GM12874 (cell line): ENCODE results near the gene ETF1.

Experiments
- TF ChIP-seq, protein P1 (sequence below): IDR thresholded peaks from 2 replicates; pipeline ENCODE4 v1.5.1; 2011; ENCODE audit warnings: low read depth, mild to moderate bottlenecking, control low read depth, low read length, moderate library complexity; ENCODE audit not compliant: insufficient read depth

Gene ETF1

DNA sequence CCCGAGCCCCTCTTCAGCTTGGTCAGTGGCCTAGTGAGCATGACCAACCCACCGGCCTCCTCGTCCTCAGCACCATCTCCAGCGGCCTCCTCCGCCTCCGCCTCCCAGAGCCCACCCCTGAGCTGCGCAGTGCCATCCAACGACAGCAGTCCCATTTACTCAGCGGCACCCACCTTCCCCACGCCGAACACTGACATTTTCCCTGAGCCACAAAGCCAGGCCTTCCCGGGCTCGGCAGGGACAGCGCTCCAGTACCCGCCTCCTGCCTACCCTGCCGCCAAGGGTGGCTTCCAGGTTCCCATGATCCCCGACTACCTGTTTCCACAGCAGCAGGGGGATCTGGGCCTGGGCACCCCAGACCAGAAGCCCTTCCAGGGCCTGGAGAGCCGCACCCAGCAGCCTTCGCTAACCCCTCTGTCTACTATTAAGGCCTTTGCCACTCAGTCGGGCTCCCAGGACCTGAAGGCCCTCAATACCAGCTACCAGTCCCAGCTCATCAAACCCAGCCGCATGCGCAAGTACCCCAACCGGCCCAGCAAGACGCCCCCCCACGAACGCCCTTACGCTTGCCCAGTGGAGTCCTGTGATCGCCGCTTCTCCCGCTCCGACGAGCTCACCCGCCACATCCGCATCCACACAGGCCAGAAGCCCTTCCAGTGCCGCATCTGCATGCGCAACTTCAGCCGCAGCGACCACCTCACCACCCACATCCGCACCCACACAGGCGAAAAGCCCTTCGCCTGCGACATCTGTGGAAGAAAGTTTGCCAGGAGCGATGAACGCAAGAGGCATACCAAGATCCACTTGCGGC lies 75.9 kb downstream of the ETF1 start:
- TF ChIP-seq, protein P1, sequence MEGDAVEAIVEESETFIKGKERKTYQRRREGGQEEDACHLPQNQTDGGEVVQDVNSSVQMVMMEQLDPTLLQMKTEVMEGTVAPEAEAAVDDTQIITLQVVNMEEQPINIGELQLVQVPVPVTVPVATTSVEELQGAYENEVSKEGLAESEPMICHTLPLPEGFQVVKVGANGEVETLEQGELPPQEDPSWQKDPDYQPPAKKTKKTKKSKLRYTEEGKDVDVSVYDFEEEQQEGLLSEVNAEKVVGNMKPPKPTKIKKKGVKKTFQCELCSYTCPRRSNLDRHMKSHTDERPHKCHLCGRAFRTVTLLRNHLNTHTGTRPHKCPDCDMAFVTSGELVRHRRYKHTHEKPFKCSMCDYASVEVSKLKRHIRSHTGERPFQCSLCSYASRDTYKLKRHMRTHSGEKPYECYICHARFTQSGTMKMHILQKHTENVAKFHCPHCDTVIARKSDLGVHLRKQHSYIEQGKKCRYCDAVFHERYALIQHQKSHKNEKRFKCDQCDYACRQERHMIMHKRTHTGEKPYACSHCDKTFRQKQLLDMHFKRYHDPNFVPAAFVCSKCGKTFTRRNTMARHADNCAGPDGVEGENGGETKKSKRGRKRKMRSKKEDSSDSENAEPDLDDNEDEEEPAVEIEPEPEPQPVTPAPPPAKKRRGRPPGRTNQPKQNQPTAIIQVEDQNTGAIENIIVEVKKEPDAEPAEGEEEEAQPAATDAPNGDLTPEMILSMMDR = no peak

- TF ChIP-seq, protein P1 = no peak
Measured at GRCh38 chr5:138466125-138466899, 76.7 kb downstream of the ETF1 start.

DNA sequence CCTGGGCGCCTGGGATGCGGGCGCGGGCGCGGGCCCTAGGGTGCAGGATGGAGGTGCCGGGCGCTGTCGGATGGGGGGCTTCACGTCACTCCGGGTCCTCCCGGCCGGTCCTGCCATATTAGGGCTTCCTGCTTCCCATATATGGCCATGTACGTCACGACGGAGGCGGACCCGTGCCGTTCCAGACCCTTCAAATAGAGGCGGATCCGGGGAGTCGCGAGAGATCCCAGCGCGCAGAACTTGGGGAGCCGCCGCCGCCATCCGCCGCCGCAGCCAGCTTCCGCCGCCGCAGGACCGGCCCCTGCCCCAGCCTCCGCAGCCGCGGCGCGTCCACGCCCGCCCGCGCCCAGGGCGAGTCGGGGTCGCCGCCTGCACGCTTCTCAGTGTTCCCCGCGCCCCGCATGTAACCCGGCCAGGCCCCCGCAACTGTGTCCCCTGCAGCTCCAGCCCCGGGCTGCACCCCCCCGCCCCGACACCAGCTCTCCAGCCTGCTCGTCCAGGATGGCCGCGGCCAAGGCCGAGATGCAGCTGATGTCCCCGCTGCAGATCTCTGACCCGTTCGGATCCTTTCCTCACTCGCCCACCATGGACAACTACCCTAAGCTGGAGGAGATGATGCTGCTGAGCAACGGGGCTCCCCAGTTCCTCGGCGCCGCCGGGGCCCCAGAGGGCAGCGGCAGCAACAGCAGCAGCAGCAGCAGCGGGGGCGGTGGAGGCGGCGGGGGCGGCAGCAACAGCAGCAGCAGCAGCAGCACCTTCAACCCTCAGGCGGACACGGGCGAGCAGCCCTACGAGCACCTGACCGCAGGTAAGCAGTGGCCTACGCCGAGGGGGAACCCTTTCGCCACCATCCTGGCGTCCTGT lies 77.5 kb downstream of the ETF1 start, which contains the start of gene EGR1:
EGR1 (plus strand) TSS at position 219 of the 864 bp plus-strand sequence; CDS start at position 502, 283 bp downstream.
- TF ChIP-seq, protein P1 = no peak

- TF ChIP-seq, protein P1 = no peak
Measured at GRCh38 chr5:138464388-138465260, 78.4 kb downstream of the ETF1 start.

DNA sequence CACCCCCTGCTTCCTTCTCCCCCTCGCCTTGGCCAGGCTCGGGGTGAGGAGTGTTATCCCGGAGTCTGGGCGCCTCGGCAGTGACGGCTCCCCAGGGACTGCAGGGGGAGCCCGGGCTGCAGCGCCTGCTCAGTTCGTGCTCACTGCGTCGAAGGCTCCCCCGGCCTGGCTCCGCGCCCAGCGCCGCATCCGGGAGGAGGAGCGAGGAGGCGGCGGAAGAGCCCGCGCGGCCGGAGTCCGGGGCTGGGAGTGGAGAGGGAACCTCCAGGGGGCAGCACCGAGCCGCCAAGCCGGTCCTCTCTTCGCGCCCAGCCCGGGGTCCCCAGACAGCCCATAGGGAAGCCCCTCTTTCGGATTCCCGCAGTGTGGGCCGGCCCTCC lies 79.0 kb downstream of the ETF1 start:
- TF ChIP-seq, protein P1 = peak; percentile 90

GRCh38 chr5:138463419-138464007 lies 79.5 kb downstream of the ETF1 start:
- TF ChIP-seq, protein P1 = no peak
